K562 (cell line): Measurements from ENCODE around the gene UBE2E2. TPM values are rescaled to one million over a fixed set of nuclear protein-coding genes. Genes with fewer than 3 reads are reported as not detected.

Experiments used
- ATAC-seq: fragments of 200-7000 bp; cut with Tn5 transposase; 3 replicates; pipeline ENCODE4 v1.9.1; 2020; ENCODE audit warnings: moderate library complexity
- BruUV-seq: library from RNA; stranded (reverse); fragments of 400-500 nt; replicated peaks from 2 replicates; lab custom pipeline; 2021; lab: Mats Ljungman, UMichigan
- CTCF ChIA-PET: fragments of 300-600 bp; formaldehyde crosslinking; extraction: SDS; loops from one replicate; lab custom pipeline; 2021; ENCODE audit warnings: low intra/inter-chr PET ratio; lab: Yijun Ruan, JAX
- POLR2A ChIA-PET: fragments of 300-600, 350-650 bp; sonication (Branson Sonifier 250); formaldehyde crosslinking; extraction: SDS; loops from one replicate; lab custom pipeline; 2021; ENCODE audit warnings: antibody characterized with exemption, inconsistent platforms; lab: Yijun Ruan, JAX
- DNase-seq, 4 experiments: peaks; one replicate each; pipeline versions ENCODE4 v3.0.0 to v3.0.0-alpha.2; 2011 to 2018; ENCODE audit warnings: low spot score in 3 of 4, mixed read lengths in 3 of 4; ENCODE audit errors: extremely low read depth in 1 of 4
- FAIRE-seq: peaks from 2 replicates; lab custom pipeline; 2011; peaks lifted over from hg19 to GRCh38; lab: Jason Lieb, UNC
- H2AFZ ChIP-seq: 2 replicates; pipeline ENCODE4 v1.6.0; 2011; ENCODE audit warnings: low read depth, low read length, control low read depth, inconsistent platforms
- H3K27ac ChIP-seq: fragments of 200-600 bp; 3 replicates; pipeline ENCODE4 v1.8.0; 2011; ENCODE audit warnings: low read depth, mild to moderate bottlenecking, control low read depth, inconsistent platforms, low read length, moderate library complexity, mixed read lengths; ENCODE audit errors: extremely low read depth
- H3K27me3 ChIP-seq, 2 experiments: fragments of 300-600 bp in 1 of 2; 2 replicates in 1 of 2; 3 replicates in 1 of 2; pipeline versions ENCODE4 v1.6.0 to v1.8.0; 2011; ENCODE audit warnings: inconsistent platforms in 2 of 2, low read length in 2 of 2, mild to moderate bottlenecking in 1 of 2, mixed read lengths in 1 of 2, moderate library complexity in 1 of 2; ENCODE audit not compliant: control insufficient read depth in 2 of 2, insufficient read depth in 2 of 2
- H3K36me3 ChIP-seq: fragments of 300-600 bp; 3 replicates; pipeline ENCODE4 v1.8.0; 2011; ENCODE audit warnings: mild to moderate bottlenecking, low read length, inconsistent platforms; ENCODE audit not compliant: control insufficient read depth, insufficient read depth
- H3K4me1 ChIP-seq, 2 experiments: fragments of 200-600 bp in 1 of 2; replicated peaks in 1 of 2; 2 replicates in 1 of 2; 3 replicates in 1 of 2; pipeline versions ENCODE4 v1.5.1 to v1.8.0; 2011; ENCODE audit warnings: inconsistent platforms in 2 of 2, low read length in 2 of 2, mild to moderate bottlenecking in 1 of 2, mixed read lengths in 1 of 2, moderate library complexity in 1 of 2; ENCODE audit not compliant: control insufficient read depth in 2 of 2, insufficient read depth in 2 of 2
- H3K4me2 ChIP-seq: 2 replicates; pipeline ENCODE4 v1.6.1; 2011; ENCODE audit warnings: low read length, control low read depth, inconsistent platforms, mixed read lengths; ENCODE audit not compliant: insufficient read depth
- H3K4me3 ChIP-seq: fragments of 200-600 bp; sonication (generic), shearing (Covaris generic); 2 replicates; pipeline ENCODE4 v1.5.1; 2016; ENCODE audit warnings: control low read depth, inconsistent platforms
- H3K79me2 ChIP-seq: fragments of 200-600 bp; 3 replicates; pipeline ENCODE4 v1.8.0; 2011; ENCODE audit warnings: low read length, inconsistent platforms; ENCODE audit not compliant: control insufficient read depth, insufficient read depth
- H3K9ac ChIP-seq, 2 experiments: 2 replicates each; pipeline versions ENCODE4 v1.6.0 to v1.6.1; 2011; ENCODE audit warnings: low read depth in 2 of 2, low read length in 2 of 2, control low read depth in 1 of 2, inconsistent platforms in 1 of 2, mild to moderate bottlenecking in 1 of 2, mixed read lengths in 1 of 2; ENCODE audit not compliant: insufficient read depth in 1 of 2
- H3K9me1 ChIP-seq: one replicate; pipeline ENCODE4 v1.6.0; 2011; ENCODE audit warnings: inconsistent platforms, mild to moderate bottlenecking, low read length, moderate library complexity; ENCODE audit not compliant: control insufficient read depth, insufficient read depth
- H3K9me3 ChIP-seq: replicated peaks from 2 replicates; pipeline ENCODE4 v1.5.1; 2011; ENCODE audit warnings: low read depth, low read length, inconsistent platforms; ENCODE audit not compliant: control insufficient read depth, insufficient read depth
- H4K20me1 ChIP-seq: replicated peaks from 2 replicates; pipeline ENCODE4 v1.6.1; 2011; ENCODE audit warnings: low read length, inconsistent platforms, mixed read lengths; ENCODE audit not compliant: control insufficient read depth, insufficient read depth
- CREB1 ChIP-seq, 2 experiments: sonication (generic) in 1 of 2; formaldehyde crosslinking in 1 of 2; IDR thresholded peaks; 2 replicates each; pipeline versions ENCODE4 v1.6.1 to v1.8.0; 2012 to 2022; ENCODE audit warnings: inconsistent platforms in 1 of 2, mild to moderate bottlenecking in 1 of 2, missing genetic modification reagents in 1 of 2, moderate library complexity in 1 of 2
- EP400 ChIP-seq: fragments of 450-650 bp; IDR thresholded peaks from 2 replicates; pipeline ENCODE4 v1.6.1; 2017; ENCODE audit warnings: antibody characterized with exemption, mild to moderate bottlenecking, moderate library complexity
- IRF2 ChIP-seq: sonication (generic); formaldehyde crosslinking; IDR thresholded peaks from 2 replicates; pipeline ENCODE4 v1.8.1; 2022; ENCODE audit warnings: mild to moderate bottlenecking, missing genetic modification reagents
- POLR2B ChIP-seq: fragments of 450-650 bp; IDR thresholded peaks from 2 replicates; pipeline ENCODE4 v1.6.1; 2018; ENCODE audit warnings: low read depth; ENCODE audit not compliant: partially characterized antibody
- PRMT5 ChIP-seq: sonication (generic); formaldehyde crosslinking; IDR thresholded peaks from 2 replicates; pipeline ENCODE4 v1.5.0; 2020; ENCODE audit warnings: missing genetic modification reagents
- WGBS: fragments of 100-300 bp; shearing (Covaris generic); methylation state at CpG from one replicate; pipeline ENCODE4 v1.1.6; 2016; ENCODE audit warnings: low coverage, mixed read lengths; ENCODE audit not compliant: insufficient coverage; ENCODE audit errors: missing lambda C conversion rate; 5-methylcytosine and 5-hydroxymethylcytosine counted together
- in situ Hi-C: fragments of 300-500 bp; cut with MboI; formaldehyde crosslinking; loops from 4 replicates; pipeline ENCODE4 v1.15.0; 2018; ENCODE audit warnings: inconsistent platforms, mixed read lengths
- intact Hi-C: fragments of 100-400 bp; cut with micrococcal nuclease; formaldehyde crosslinking; loops from 2 replicates; pipeline ENCODE4 v1.14.2; 2022
- polyA plus RNA-seq, 8 experiments: library from polyadenylated mRNA; depleted of rRNA in 4 of 8; stranded (reverse) in 5 of 8; unstranded in 3 of 8; fragments of >200 nt; fragmentation: Nextera tagmentation in 2 of 8; fragmentation: Illumina TruSeq in 1 of 8; extraction: Ambion mirVana in 2 of 8; extraction: Trizol in 1 of 8; gene quantifications; 2 replicates each; pipeline versions ENCODE4 v1.2.1 to v1.2.3, GENCODE V29; 2011 to 2014; ENCODE audit warnings: inconsistent platforms in 1 of 8, missing spikeins in 1 of 8
- total RNA-seq, 7 experiments: library from RNA; depleted of rRNA in 6 of 7; stranded (reverse); fragments of >200 nt in 6 of 7; fragmentation: Illumina TruSeq in 2 of 7; extraction: Trizol in 2 of 7; gene quantifications; 2 replicates each; pipeline versions ENCODE4 v1.2.1 to v1.2.3, GENCODE V29; 2011 to 2021; ENCODE audit warnings: low replicate concordance in 1 of 7
- TF ChIP-seq, protein P1 (sequence below): sonication (generic); formaldehyde crosslinking; IDR thresholded peaks from 2 replicates; pipeline ENCODE4 v1.8.0; 2023; ENCODE audit warnings: missing genetic modification reagents, mild to moderate bottlenecking, borderline replicate concordance

Gene UBE2E2
- total and polyA plus RNA-seq, 9 of the 15 experiments (the other 6 are each of a cell fraction or from before 2014, with no cell fraction given): 0.22 to 5.1 (median 1.9) TPM

DNA sequence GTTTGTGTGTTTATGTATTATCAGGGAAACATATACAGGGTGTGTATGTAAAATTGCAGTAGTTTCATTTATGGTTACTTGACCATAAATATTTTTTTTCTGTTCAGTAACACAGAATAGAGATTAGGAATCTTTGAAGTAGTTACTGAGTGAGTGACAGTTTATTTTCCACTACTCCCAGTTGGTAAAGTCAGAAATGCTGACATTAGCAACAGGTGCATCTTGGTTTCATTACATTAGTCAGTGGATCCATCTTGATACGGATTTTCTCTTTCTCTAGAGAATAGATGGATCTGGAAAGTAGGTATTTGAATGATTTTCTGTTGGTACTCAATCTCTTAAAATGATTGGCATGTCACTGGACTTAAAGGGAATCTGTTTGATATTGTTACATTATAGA lies 6.0 kb downstream of the UBE2E2 start:
- Histone ChIP-seq H2AFZ (no peak overlapping the region), H3K4me3 (no peak overlapping the region), H3K27ac (no peak overlapping the region), H3K36me3 (no peaks in the 10 kb centered on the region), H3K4me1 (no peaks in the 10 kb centered on the region), H3K4me2 (no peak overlapping the region), H3K9me1 (no peaks in the 10 kb centered on the region), H3K27me3 (no peaks in the 10 kb centered on the region; a peak in 1 of 5 replicates), H4K20me1 (no peaks in the 10 kb centered on the region), H3K9ac (no peak overlapping the region), H3K9me3 (no peaks in the 10 kb centered on the region), H3K79me2 (no peaks in the 10 kb centered on the region)
- 0% methylated on average over 1 of the region's 1 CpG for WGBS
- intact Hi-C loops: loop anchor here (10.0 kb wide), 1 partner anchor 596 kb away; the partner anchor contains the start of gene UBE2E1
- BruUV-seq: no TSS peak
- no peak for ATAC-seq
- TF ChIP-seq POLR2B: no peak
- TF ChIP-seq EP400: no peak
- CTCF ChIA-PET: no interaction called here
- DNase-seq: no peak
- no peak for FAIRE-seq
- POLR2A ChIA-PET: no interaction called here
- in situ Hi-C loops: loop anchor here (25.0 kb wide), 1 partner anchor 828 kb away; no protein-coding TSS in a partner anchor

DNA sequence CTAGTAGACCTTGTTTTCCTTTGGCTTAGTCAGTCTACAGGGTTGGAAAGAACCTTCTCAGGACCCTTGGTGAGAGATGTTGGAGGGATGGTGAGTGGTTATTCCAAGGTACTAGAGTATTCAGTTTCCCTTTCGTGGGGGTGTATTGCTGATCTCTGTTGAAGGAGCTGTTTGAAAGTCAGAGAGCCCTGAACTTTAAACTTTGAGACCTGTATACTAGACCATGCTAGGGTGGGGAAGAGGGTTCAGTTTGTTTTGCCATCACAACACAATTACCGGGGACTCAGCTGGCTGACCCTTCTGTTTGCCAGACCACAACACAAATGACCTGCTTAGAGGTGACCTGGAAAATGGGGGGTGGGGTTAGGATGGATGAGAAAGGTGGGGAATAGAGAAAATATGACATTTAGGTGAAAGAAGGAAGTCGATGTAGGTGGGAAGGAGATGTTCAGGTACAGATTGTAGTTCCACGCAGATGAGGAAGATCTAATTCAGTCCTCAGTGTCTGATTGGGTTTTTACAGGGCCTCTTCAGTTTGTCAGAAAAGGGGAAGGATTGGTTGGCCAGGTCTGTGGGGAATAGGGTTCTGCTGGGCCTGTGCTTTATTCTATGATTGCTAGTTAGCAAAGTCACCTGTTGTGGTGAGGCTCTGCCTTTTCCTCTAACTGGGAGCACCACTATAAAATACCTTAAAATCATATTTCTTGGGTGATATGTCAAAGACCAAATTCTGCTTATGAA lies 6.8 kb downstream of the UBE2E2 start:
- Histone ChIP-seq H3K27me3 (no peaks in the 10 kb centered on the region), H3K79me2 (no peaks in the 10 kb centered on the region), H3K4me3 (no peak overlapping the region), H3K27ac (no peak overlapping the region), H3K4me2 (no peak overlapping the region), H3K36me3 (no peaks in the 10 kb centered on the region), H3K9me1 (no peaks in the 10 kb centered on the region), H4K20me1 (no peaks in the 10 kb centered on the region), H2AFZ (no peak overlapping the region), H3K9me3 (no peaks in the 10 kb centered on the region), H3K4me1 (no peaks in the 10 kb centered on the region), H3K9ac (no peak overlapping the region)
- ATAC-seq: no peak
- POLR2A ChIA-PET: no interaction called here
- CTCF ChIA-PET: no interaction called here
- intact Hi-C loops (loop anchor here (10.0 kb wide), 1 partner anchor 595 kb away; the partner anchor contains the start of gene UBE2E1), in situ Hi-C loops (loop anchor here (25.0 kb wide), 1 partner anchor 827 kb away; no protein-coding TSS in a partner anchor)
- no peak for DNase-seq
- no TSS peak for BruUV-seq
- 0% methylated on average over 4 of the region's 4 CpGs for WGBS
- no peak for FAIRE-seq
- TF ChIP-seq IRF2 (no peak), PRMT5 (CRISPR knock-in tag) (no peak), CREB1 (IDR thresholded peaks at IDR 0.05) (no peak), CREB1 (CRISPR knock-in tag; IDR thresholded peaks at IDR 0.05) (no peak)
- TF ChIP-seq, protein P1, sequence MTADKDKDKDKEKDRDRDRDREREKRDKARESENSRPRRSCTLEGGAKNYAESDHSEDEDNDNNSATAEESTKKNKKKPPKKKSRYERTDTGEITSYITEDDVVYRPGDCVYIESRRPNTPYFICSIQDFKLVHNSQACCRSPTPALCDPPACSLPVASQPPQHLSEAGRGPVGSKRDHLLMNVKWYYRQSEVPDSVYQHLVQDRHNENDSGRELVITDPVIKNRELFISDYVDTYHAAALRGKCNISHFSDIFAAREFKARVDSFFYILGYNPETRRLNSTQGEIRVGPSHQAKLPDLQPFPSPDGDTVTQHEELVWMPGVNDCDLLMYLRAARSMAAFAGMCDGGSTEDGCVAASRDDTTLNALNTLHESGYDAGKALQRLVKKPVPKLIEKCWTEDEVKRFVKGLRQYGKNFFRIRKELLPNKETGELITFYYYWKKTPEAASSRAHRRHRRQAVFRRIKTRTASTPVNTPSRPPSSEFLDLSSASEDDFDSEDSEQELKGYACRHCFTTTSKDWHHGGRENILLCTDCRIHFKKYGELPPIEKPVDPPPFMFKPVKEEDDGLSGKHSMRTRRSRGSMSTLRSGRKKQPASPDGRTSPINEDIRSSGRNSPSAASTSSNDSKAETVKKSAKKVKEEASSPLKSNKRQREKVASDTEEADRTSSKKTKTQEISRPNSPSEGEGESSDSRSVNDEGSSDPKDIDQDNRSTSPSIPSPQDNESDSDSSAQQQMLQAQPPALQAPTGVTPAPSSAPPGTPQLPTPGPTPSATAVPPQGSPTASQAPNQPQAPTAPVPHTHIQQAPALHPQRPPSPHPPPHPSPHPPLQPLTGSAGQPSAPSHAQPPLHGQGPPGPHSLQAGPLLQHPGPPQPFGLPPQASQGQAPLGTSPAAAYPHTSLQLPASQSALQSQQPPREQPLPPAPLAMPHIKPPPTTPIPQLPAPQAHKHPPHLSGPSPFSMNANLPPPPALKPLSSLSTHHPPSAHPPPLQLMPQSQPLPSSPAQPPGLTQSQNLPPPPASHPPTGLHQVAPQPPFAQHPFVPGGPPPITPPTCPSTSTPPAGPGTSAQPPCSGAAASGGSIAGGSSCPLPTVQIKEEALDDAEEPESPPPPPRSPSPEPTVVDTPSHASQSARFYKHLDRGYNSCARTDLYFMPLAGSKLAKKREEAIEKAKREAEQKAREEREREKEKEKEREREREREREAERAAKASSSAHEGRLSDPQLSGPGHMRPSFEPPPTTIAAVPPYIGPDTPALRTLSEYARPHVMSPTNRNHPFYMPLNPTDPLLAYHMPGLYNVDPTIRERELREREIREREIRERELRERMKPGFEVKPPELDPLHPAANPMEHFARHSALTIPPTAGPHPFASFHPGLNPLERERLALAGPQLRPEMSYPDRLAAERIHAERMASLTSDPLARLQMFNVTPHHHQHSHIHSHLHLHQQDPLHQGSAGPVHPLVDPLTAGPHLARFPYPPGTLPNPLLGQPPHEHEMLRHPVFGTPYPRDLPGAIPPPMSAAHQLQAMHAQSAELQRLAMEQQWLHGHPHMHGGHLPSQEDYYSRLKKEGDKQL (CRISPR knock-in tag): no peak
